ENCODE results near the gene FOXP3. TPM values are rescaled to one million over a fixed set of nuclear protein-coding genes. Genes with fewer than 3 reads are reported as not detected.

Gene FOXP3
- total RNA-seq, 4 donors from 2014 or later: not detected

DNA sequence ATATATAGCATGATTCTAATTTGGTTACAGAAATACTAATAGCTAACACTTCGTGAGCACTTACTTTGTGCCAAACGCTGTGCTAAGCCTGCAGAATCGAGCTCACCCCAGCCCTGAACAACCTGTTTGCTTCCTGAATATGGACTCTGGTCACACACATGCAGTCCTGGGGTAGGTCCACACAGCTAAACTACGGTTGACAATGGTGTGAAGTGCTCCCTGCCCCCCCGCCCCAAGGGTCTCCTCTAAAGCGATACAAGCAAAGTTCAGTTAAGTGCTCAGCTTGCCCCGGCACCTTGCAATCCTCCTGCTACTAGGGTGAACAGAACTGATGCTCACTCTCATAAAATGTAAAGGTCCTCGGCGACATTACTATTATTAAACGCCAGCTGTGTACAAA, 879 bp downstream of the FOXP3 start:
- H3K9me3 ChIP-seq: no peaks in the 10 kb centered on the region
- H3K4me3 ChIP-seq: no peak overlapping the region
- H3K27ac ChIP-seq: no peak overlapping the region
- H3K27me3 ChIP-seq: no peaks in the 10 kb centered on the region
- intact Hi-C loops (cut with DNase I; ENCODE audit: low total_unique reads) (no loop called here), in situ Hi-C loops (cut with MboI; ENCODE audit: low pct_ligation_motif_present in 1 of 4, low pct_unique_long_range_greater_than_20kb in 1 of 4, low sequenced_read_pairs in 3 of 4) (no loop called here)
- no peak for DNase-seq
- peaks cover 0 to 3% (median 0%) of the 10 kb centered on the region in 4 donors for H3K4me1 ChIP-seq
- TF ChIP-seq POLR2AphosphoS5 (IDR thresholded peaks at IDR 0.05) (no peak), EP300 (IDR thresholded peaks at IDR 0.05; ENCODE audit: low read depth) (no peak), POLR2A (IDR thresholded peaks at IDR 0.05) (no peak)
- TF ChIP-seq, protein P1, sequence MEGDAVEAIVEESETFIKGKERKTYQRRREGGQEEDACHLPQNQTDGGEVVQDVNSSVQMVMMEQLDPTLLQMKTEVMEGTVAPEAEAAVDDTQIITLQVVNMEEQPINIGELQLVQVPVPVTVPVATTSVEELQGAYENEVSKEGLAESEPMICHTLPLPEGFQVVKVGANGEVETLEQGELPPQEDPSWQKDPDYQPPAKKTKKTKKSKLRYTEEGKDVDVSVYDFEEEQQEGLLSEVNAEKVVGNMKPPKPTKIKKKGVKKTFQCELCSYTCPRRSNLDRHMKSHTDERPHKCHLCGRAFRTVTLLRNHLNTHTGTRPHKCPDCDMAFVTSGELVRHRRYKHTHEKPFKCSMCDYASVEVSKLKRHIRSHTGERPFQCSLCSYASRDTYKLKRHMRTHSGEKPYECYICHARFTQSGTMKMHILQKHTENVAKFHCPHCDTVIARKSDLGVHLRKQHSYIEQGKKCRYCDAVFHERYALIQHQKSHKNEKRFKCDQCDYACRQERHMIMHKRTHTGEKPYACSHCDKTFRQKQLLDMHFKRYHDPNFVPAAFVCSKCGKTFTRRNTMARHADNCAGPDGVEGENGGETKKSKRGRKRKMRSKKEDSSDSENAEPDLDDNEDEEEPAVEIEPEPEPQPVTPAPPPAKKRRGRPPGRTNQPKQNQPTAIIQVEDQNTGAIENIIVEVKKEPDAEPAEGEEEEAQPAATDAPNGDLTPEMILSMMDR (IDR thresholded peaks at IDR 0.05): no peak
- H3K36me3 ChIP-seq: no peaks in the 10 kb centered on the region
- WGBS, 2 donors (ENCODE audit: low coverage in 1 of 2): 81 to 100% methylated on average over 1 to 10 of the region's 10 CpGs

DNA sequence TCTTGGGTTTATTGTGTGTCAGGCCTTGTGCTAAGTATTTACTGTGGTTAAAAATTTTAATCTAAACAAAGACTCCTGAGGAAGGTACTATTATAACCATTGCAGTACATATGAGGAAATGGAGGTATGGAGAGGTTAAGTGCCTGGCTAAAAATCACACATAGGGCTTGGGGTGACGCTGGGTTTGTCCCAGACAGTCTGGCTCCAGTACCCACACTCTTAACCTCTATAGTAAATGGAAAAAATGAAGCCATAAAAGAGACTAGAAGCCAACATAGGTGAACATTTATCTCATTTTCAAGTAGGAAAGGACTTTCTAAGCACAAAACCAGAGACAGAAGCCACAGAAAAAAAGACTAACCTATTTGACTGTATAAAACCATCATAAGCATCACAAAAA, 1.9 kb downstream of the FOXP3 start:
- no peak overlapping the region for H3K27ac ChIP-seq
- no peaks in the 10 kb centered on the region for H3K36me3 ChIP-seq
- no peaks in the 10 kb centered on the region for H3K27me3 ChIP-seq
- intact Hi-C loops (cut with DNase I; ENCODE audit: low total_unique reads): no loop called here
- H3K9me3 ChIP-seq: no peaks in the 10 kb centered on the region
- 32% methylated on average over 1 of the region's 1 CpG; no CpG with 5 or more reads in 1 of the 2 donors for WGBS, 2 donors (ENCODE audit: low coverage in 1 of 2)
- no peaks in the 10 kb centered on the region for H3K4me1 ChIP-seq
- TF ChIP-seq, protein P1 (IDR thresholded peaks at IDR 0.05): no peak
- TF ChIP-seq EP300 (IDR thresholded peaks at IDR 0.05; ENCODE audit: low read depth) (no peak), POLR2AphosphoS5 (IDR thresholded peaks at IDR 0.05) (no peak), POLR2A (IDR thresholded peaks at IDR 0.05) (no peak)
- DNase-seq: no peak
- in situ Hi-C loops (cut with MboI; ENCODE audit: low pct_ligation_motif_present in 1 of 4, low pct_unique_long_range_greater_than_20kb in 1 of 4, low sequenced_read_pairs in 3 of 4): no loop called here
- no peak overlapping the region for H3K4me3 ChIP-seq

DNA sequence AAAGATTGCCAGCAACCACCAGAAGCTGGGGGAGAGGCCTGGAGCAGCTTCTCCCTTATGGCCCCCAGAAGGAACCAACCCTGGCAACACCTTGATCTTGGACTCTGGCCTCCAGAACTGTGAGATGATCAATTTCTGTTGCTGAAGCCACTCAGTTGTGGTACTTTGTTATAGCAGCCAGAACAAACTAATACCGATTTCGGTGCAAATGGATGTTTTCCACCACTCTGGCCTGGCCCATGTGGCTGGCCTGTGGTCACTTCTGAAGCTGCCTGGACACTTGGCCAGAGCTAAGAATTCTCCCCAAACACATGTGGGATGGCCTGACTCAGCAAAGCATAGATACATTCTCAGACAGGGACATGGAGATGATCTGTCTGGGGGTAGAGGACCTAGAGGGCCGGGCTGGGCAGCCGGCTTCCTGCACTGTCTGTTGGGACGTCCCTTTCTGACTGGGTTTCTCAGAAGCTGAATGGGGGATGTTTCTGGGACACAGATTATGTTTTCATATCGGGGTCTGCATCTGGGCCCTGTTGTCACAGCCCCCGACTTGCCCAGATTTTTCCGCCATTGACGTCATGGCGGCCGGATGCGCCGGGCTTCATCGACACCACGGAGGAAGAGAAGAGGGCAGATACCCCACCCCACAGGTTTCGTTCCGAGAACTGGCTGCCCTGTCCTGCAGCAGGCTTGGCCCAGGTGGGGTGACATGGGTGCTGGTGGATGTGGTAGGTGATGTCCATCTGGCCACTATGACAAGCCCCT, 4.1 kb downstream of the FOXP3 start:
- no peak for DNase-seq
- 97% methylated on average over 5 of the region's 17 CpGs; no CpG with 5 or more reads in 1 of the 2 donors for WGBS, 2 donors (ENCODE audit: low coverage in 1 of 2)
- Histone ChIP-seq H3K4me1 (no peaks in the 10 kb centered on the region), H3K4me3 (no peak overlapping the region), H3K36me3 (no peaks in the 10 kb centered on the region), H3K9me3 (no peaks in the 10 kb centered on the region), H3K27ac (no peak overlapping the region), H3K27me3 (no peaks in the 10 kb centered on the region)
- intact Hi-C loops (cut with DNase I; ENCODE audit: low total_unique reads): no loop called here
- TF ChIP-seq EP300 (IDR thresholded peaks at IDR 0.05; ENCODE audit: low read depth) (no peak), POLR2AphosphoS5 (IDR thresholded peaks at IDR 0.05) (no peak)
- in situ Hi-C loops (cut with MboI; ENCODE audit: low pct_ligation_motif_present in 1 of 4, low pct_unique_long_range_greater_than_20kb in 1 of 4, low sequenced_read_pairs in 3 of 4): no loop called here

DNA sequence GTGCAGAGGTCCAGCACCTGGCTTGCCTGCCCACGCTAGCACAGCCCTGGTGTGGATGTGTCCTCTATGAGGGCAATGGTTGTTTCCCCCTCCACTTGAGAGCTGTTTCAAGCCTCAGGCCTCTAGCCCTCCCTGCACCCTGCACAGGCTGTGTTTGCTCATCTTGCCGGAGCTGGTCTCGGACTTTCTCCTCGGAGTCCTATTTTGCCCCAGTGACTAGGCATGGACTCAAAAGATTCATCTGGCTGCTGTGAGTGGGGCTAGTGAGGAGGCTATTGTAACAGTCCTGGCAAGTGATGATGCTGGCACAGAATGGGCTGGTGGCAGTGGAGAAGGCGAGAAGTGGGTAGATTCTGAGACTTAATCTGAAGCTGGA, 5.8 kb downstream of the FOXP3 start:
- Histone ChIP-seq H3K4me1 (no peaks in the 10 kb centered on the region), H3K36me3 (no peaks in the 10 kb centered on the region), H3K27me3 (no peaks in the 10 kb centered on the region), H3K27ac (no peak overlapping the region), H3K9me3 (no peaks in the 10 kb centered on the region), H3K4me3 (no peak overlapping the region)
- no peak for DNase-seq
- TF ChIP-seq POLR2AphosphoS5 (IDR thresholded peaks at IDR 0.05) (no peak), EP300 (IDR thresholded peaks at IDR 0.05; ENCODE audit: low read depth) (no peak), POLR2A (IDR thresholded peaks at IDR 0.05) (no peak)
- TF ChIP-seq, protein P1 (IDR thresholded peaks at IDR 0.05): no peak
- intact Hi-C loops (cut with DNase I; ENCODE audit: low total_unique reads) (no loop called here), in situ Hi-C loops (cut with MboI; ENCODE audit: low pct_ligation_motif_present in 1 of 4, low pct_unique_long_range_greater_than_20kb in 1 of 4, low sequenced_read_pairs in 3 of 4) (no loop called here)
- WGBS, 2 donors (ENCODE audit: low coverage in 1 of 2): 85% methylated on average over 5 of the region's 5 CpGs; no CpG with 5 or more reads in 1 of the 2 donors

All from transverse colon (tissue), 4 donors.